Endothelial cell (in vitro differentiated cells): ENCODE results near the gene KCNC4. TPM values are rescaled to one million over a fixed set of nuclear protein-coding genes. Genes with fewer than 3 reads are reported as not detected.

Source experiments
- DNase-seq: peaks from one replicate; pipeline ENCODE4 v3.0.0; 2021; ENCODE audit warnings: low spot score
- H3K27ac Mint-ChIP-seq: one replicate; pipeline ENCODE4 v1.8.0; 2021; ENCODE audit warnings: mixed read lengths, inconsistent platforms; ENCODE audit not compliant: unreplicated experiment
- H3K27me3 Mint-ChIP-seq: one replicate; pipeline ENCODE4 v1.8.0; 2021; ENCODE audit warnings: mild to moderate bottlenecking, moderate library complexity, mixed read lengths, inconsistent platforms; ENCODE audit not compliant: unreplicated experiment
- H3K36me3 Mint-ChIP-seq: one replicate; pipeline ENCODE4 v1.8.0; 2021; ENCODE audit warnings: mild to moderate bottlenecking, low read depth, mixed read lengths, inconsistent platforms; ENCODE audit not compliant: unreplicated experiment
- H3K4me1 Mint-ChIP-seq: one replicate; pipeline ENCODE4 v1.8.0; 2021; ENCODE audit warnings: mild to moderate bottlenecking, mixed read lengths, inconsistent platforms; ENCODE audit not compliant: unreplicated experiment
- H3K4me3 Mint-ChIP-seq: one replicate; pipeline ENCODE4 v1.8.0; 2021; ENCODE audit warnings: mild to moderate bottlenecking, mixed read lengths, inconsistent platforms; ENCODE audit not compliant: unreplicated experiment
- H3K9me3 Mint-ChIP-seq: one replicate; pipeline ENCODE4 v1.8.0; 2021; ENCODE audit warnings: mixed read lengths, inconsistent platforms; ENCODE audit not compliant: unreplicated experiment
- total RNA-seq: library from RNA; stranded (reverse); fragmentation: NEBNext Ultra II Directional; extraction: Animal tissue kit (Norgen Biotek cat#: 25700); gene quantifications from one replicate; pipeline ENCODE4 v1.2.1, GENCODE V29; 2021; ENCODE audit not compliant: unreplicated experiment
- TF ChIP-seq, protein P1 (sequence below): fragments of 200-600 bp; sonication (generic); IDR thresholded peaks from one replicate; pipeline ENCODE4 v1.5.0; 2021; ENCODE audit warnings: antibody characterized with exemption; ENCODE audit not compliant: unreplicated experiment

KCNC4 gene
- total RNA-seq, 1 donor from 2014 or later: 37.4 TPM

DNA sequence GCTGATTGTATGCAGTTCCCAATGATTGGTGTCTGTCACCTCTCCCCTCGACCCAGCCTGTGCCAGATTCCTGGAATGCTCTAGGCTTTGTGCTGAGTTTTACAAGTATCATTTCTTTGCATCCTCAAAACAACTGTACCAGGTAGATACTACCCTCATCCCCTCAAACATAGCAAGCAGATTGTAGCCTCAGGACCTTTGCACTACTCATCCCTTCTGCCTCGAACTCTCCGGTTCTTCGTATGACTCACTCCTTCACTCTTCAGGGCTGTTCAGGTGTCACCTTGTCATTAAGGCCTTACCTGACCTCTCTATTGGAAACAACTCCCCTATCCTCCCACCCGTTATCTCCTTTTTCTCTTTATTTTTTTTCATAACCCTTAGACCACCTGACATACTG is 8.0 kb downstream of the KCNC4 start:
- Mint-ChIP-seq H3K36me3 (peaks cover 13% of the 10 kb centered on the region), H3K4me1 (peaks cover 41% of the 10 kb centered on the region), H3K9me3 (no peaks in the 10 kb centered on the region), H3K4me3 (peak overlapping the region; percentile 44), H3K27ac (no peak overlapping the region), H3K27me3 (peaks cover 7% of the 10 kb centered on the region)
- no peak for DNase-seq
- TF ChIP-seq, protein P1, sequence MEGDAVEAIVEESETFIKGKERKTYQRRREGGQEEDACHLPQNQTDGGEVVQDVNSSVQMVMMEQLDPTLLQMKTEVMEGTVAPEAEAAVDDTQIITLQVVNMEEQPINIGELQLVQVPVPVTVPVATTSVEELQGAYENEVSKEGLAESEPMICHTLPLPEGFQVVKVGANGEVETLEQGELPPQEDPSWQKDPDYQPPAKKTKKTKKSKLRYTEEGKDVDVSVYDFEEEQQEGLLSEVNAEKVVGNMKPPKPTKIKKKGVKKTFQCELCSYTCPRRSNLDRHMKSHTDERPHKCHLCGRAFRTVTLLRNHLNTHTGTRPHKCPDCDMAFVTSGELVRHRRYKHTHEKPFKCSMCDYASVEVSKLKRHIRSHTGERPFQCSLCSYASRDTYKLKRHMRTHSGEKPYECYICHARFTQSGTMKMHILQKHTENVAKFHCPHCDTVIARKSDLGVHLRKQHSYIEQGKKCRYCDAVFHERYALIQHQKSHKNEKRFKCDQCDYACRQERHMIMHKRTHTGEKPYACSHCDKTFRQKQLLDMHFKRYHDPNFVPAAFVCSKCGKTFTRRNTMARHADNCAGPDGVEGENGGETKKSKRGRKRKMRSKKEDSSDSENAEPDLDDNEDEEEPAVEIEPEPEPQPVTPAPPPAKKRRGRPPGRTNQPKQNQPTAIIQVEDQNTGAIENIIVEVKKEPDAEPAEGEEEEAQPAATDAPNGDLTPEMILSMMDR: no peak

DNA sequence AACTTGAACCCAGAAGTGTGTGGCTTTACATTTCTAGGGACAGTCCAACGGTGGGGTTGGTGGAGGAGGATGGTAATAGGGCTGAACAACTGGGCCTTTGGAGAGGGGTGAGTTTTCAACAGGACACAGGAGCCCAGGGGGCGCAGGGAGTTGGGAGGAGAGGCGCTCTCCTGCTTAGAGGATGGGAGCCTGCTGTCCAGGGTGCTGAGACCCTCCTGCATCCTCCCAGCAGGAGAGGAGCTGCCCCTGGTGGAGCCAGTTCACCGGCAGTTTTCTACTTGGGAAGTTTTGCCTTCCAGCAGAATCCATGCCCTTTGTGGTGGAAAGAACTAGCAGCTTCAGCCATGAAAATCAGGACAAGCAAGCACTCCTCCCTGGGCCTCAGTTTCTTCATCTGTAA is 8.6 kb downstream of the KCNC4 start:
- no peak overlapping the region for H3K4me3 Mint-ChIP-seq
- peak; percentile 38 for DNase-seq
- peaks cover 35% of the 10 kb centered on the region for H3K4me1 Mint-ChIP-seq
- TF ChIP-seq, protein P1: no peak
- peaks cover 7% of the 10 kb centered on the region for H3K27me3 Mint-ChIP-seq
- H3K27ac Mint-ChIP-seq: no peak overlapping the region
- H3K9me3 Mint-ChIP-seq: no peaks in the 10 kb centered on the region
- H3K36me3 Mint-ChIP-seq: peaks cover 16% of the 10 kb centered on the region

DNA sequence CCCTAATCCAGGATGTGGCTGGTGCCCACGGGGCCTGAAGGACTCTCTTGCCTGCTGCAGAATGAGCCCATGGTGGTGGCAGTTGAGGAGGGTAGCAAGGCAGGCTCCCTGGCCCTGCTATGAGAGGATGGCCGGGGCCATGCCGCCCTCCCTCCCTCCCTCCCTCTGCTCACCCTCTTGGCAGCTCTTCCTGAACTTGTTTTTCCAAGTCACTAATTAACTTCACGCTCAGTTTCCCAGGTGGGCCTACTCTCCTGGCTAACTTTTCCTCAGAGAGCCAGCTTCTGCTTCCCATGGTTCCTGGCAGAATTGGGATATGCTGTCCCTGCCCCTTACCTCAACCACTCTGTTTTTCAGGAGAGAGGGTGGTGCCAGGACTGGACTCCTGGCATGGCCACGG is 10.2 kb downstream of the KCNC4 start:
- TF ChIP-seq, protein P1: no peak
- peaks cover 6% of the 10 kb centered on the region for H3K27me3 Mint-ChIP-seq
- no peak overlapping the region for H3K27ac Mint-ChIP-seq
- H3K4me1 Mint-ChIP-seq: peaks cover 20% of the 10 kb centered on the region
- no peak overlapping the region for H3K4me3 Mint-ChIP-seq
- no peaks in the 10 kb centered on the region for H3K9me3 Mint-ChIP-seq
- DNase-seq: no peak
- peaks cover 23% of the 10 kb centered on the region for H3K36me3 Mint-ChIP-seq

DNA sequence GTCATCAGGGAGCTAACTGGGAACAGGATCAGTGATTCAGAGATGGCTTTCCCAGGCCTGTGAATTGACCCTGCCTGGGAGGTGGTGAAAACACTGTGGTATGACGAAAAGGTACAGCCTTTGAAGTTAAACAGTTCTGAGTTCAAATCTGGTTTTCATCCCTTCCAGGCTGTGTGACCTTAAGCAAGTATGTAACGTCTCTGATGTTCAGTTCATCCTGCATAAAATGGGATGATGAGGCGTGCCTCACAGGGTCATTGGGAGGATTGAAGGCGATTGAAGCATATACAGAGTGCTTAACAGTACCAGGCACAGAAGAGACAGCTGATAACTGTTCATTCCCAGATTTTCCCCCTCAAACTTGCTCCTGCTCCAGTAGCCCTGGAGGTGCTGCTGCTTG is 11.0 kb downstream of the KCNC4 start:
- peaks cover 6% of the 10 kb centered on the region for H3K27me3 Mint-ChIP-seq
- H3K27ac Mint-ChIP-seq: no peak overlapping the region
- H3K4me3 Mint-ChIP-seq: no peak overlapping the region

DNA sequence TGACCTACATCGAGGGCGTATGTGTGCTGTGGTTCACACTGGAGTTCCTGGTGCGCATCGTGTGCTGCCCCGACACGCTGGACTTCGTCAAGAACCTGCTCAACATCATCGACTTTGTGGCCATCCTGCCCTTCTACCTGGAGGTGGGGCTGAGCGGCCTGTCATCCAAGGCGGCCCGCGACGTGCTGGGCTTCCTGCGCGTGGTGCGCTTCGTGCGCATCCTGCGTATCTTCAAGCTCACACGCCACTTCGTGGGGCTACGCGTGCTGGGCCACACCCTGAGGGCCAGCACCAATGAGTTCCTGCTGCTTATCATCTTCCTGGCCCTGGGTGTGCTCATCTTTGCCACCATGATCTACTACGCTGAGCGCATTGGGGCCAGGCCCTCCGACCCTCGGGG is 13.0 kb downstream of the KCNC4 start:
- TF ChIP-seq, protein P1: no peak
- H3K27me3 Mint-ChIP-seq: peaks cover 2% of the 10 kb centered on the region
- H3K4me1 Mint-ChIP-seq: peaks cover 5% of the 10 kb centered on the region
- DNase-seq: no peak
- no peaks in the 10 kb centered on the region for H3K9me3 Mint-ChIP-seq
- peaks cover 29% of the 10 kb centered on the region for H3K36me3 Mint-ChIP-seq
- H3K27ac Mint-ChIP-seq: no peak overlapping the region
- peak overlapping the region; percentile 42 for H3K4me3 Mint-ChIP-seq

More for the DNA sequence above, 11.0 kb downstream of the KCNC4 start:
- Mint-ChIP-seq H3K36me3 (peaks cover 23% of the 10 kb centered on the region), H3K4me1 (peaks cover 13% of the 10 kb centered on the region), H3K9me3 (no peaks in the 10 kb centered on the region)
- DNase-seq: no peak
- TF ChIP-seq, protein P1: no peak
